B cell (primary cell): Measurements from ENCODE around the gene EIF3L.

Source experiments
- CTCF ChIP-seq: fragments of 200-600 bp; IDR thresholded peaks from one replicate; pipeline ENCODE4 v1.8.0; 2022; ENCODE audit warnings: antibody characterized with exemption, mild to moderate bottlenecking
- EZH2 ChIP-seq: IDR thresholded peaks from 2 replicates; pipeline ENCODE4 v1.6.1; 2012; ENCODE audit warnings: borderline replicate concordance, low read depth, mild to moderate bottlenecking, moderate library complexity, low read length; ENCODE audit not compliant: insufficient read depth, poor library complexity, severe bottlenecking

DNA sequence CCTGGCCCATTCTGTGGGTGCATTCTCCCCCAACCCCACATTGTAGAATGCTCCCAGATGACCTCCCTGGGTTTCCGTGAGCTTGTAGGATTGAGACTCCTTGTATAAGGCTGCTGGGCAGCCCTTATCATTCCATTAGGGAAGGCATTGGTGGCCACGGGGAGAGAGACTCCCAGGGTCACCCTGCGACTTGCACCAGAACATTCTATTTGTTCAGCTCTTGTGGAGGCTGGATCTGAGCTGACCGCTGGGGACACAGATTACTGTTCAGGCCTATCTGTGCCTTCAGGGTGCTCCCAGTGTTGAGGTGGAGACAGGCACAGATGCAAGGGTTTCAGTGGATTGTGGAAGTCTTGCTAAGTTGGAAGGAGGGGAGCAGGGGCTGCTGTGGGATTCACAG lies 74.7 kb downstream of the EIF3L start:
- TF ChIP-seq CTCF (no peak), EZH2 (no peak)
